PC-9 (cell line): ENCODE results near the gene HIVEP2. TPM values are rescaled to one million over a fixed set of nuclear protein-coding genes. Genes with fewer than 3 reads are reported as not detected.

Experiments used
- BruUV-seq: library from RNA; stranded (reverse); fragments of 400-500 nt; replicated peaks from 2 replicates; lab custom pipeline; 2021; lab: Mats Ljungman, UMichigan
- CTCF ChIA-PET: fragments of 300-600 bp; sonication (Branson Sonifier 250); formaldehyde crosslinking; loops from one replicate; lab custom pipeline; 2022; ENCODE audit warnings: antibody characterized with exemption; lab: Charles Lee
- POLR2A ChIA-PET: fragments of 300-600 bp; sonication (Branson Sonifier 250); formaldehyde crosslinking; loops from one replicate; lab custom pipeline; 2022; ENCODE audit warnings: antibody characterized with exemption; ENCODE audit not compliant: unreplicated experiment; lab: Charles Lee
- DNase-seq, 2 experiments: peaks; one replicate each; pipeline versions ENCODE4 v3.0.0 to v3.0.0-alpha.2; 2015 to 2022; ENCODE audit warnings: mixed read lengths in 1 of 2
- H2AFZ ChIP-seq: fragments of 200-600 bp; sonication (generic); 2 replicates; pipeline ENCODE4 v1.8.1; 2017; ENCODE audit warnings: antibody characterized with exemption
- H3F3A ChIP-seq: fragments of 200-600 bp; sonication (generic); 2 replicates; pipeline ENCODE4 v1.8.1; 2017; ENCODE audit warnings: antibody characterized with exemption, mild to moderate bottlenecking, low read depth; ENCODE audit not compliant: insufficient read depth
- H3K27ac ChIP-seq: fragments of 200-600 bp; sonication (generic); 2 replicates; pipeline ENCODE4 v1.6.1; 2016; ENCODE audit warnings: mixed run types
- H3K27me3 ChIP-seq: fragments of 200-600 bp; sonication (generic); 2 replicates; pipeline ENCODE4 v1.6.1; 2016; ENCODE audit warnings: low read depth, mixed run types; ENCODE audit not compliant: insufficient read depth
- H3K36me3 ChIP-seq: fragments of 200-600 bp; sonication (generic); 2 replicates; pipeline ENCODE4 v1.6.1; 2016; ENCODE audit warnings: low read depth, mixed run types
- H3K4me1 ChIP-seq: fragments of 200-600 bp; sonication (generic); replicated peaks from 2 replicates; pipeline ENCODE4 v1.6.1; 2016; ENCODE audit warnings: mixed run types; ENCODE audit not compliant: insufficient read depth
- H3K4me2 ChIP-seq: fragments of 200-600 bp; sonication (generic); 2 replicates; pipeline ENCODE4 v1.6.1; 2017; ENCODE audit warnings: mixed run types
- H3K4me3 ChIP-seq: fragments of 200-600 bp; sonication (generic); 2 replicates; pipeline ENCODE4 v1.6.1; 2016; ENCODE audit warnings: mixed run types
- H3K79me2 ChIP-seq: fragments of 200-600 bp; sonication (generic); 2 replicates; pipeline ENCODE4 v1.6.1; 2017; ENCODE audit warnings: low read depth, mixed run types
- H3K9me2 ChIP-seq: fragments of 200-600 bp; sonication (generic); 2 replicates; pipeline ENCODE4 v1.8.1; 2017; ENCODE audit warnings: mild to moderate bottlenecking; ENCODE audit not compliant: insufficient read depth
- H3K9me3 ChIP-seq: fragments of 200-600 bp; sonication (generic); 2 replicates; pipeline ENCODE4 v1.8.1; 2016; ENCODE audit warnings: low read depth; ENCODE audit not compliant: insufficient read depth
- H4K20me1 ChIP-seq: fragments of 200-600 bp; sonication (generic); 2 replicates; pipeline ENCODE4 v1.8.1; 2017; ENCODE audit not compliant: insufficient read depth
- CTCF ChIP-seq: fragments of 200-600 bp; sonication (generic); conservative IDR thresholded peaks from 2 replicates; pipeline ENCODE4 v1.6.1; 2017; ENCODE audit warnings: mixed run types, antibody characterized with exemption, mild to moderate bottlenecking, moderate library complexity
- EZH2 ChIP-seq: fragments of 200-600 bp; sonication (generic); IDR thresholded peaks from 2 replicates; pipeline ENCODE4 v1.8.0; 2017; ENCODE audit warnings: antibody characterized with exemption, low read depth
- intact Hi-C: fragments of 100-400 bp; cut with micrococcal nuclease; formaldehyde crosslinking; loops from one replicate; pipeline ENCODE4 v1.10.0; 2022; ENCODE audit not compliant: unreplicated experiment
- total RNA-seq: library from RNA; stranded (reverse); gene quantifications from 2 replicates; pipeline ENCODE4 v1.2.3, GENCODE V29; 2021

The HIVEP2 gene
- total RNA-seq, 1 experiment from 2014 or later = 10.3 TPM

GRCh38 chr6:142848976-142849375 lies 96.0 kb downstream of the HIVEP2 start:
- Histone ChIP-seq H3K27ac (no peak overlapping the region), H3K4me2 (no peak overlapping the region), H3K9me3 (no peaks in the 10 kb centered on the region), H3F3A (peaks cover 52% of the 10 kb centered on the region), H3K9me2 (no peaks in the 10 kb centered on the region), H3K4me1 (peaks cover 83% of the 10 kb centered on the region), H3K79me2 (peaks cover 58% of the 10 kb centered on the region), H3K4me3 (no peak overlapping the region), H4K20me1 (no peaks in the 10 kb centered on the region), H3K36me3 (no peaks in the 10 kb centered on the region), H2AFZ (no peak overlapping the region), H3K27me3 (no peaks in the 10 kb centered on the region)
- no peak for DNase-seq
- CTCF ChIA-PET = no interaction called here
- no TSS peak for BruUV-seq
- POLR2A ChIA-PET = no interaction called here
- intact Hi-C loops = loop anchor here (5.0 kb wide), 1 partner anchor 578 kb away; no protein-coding TSS in a partner anchor
- no peak for TF ChIP-seq CTCF
- no peak for TF ChIP-seq EZH2

GRCh38 chr6:142848156-142848555 lies 96.8 kb downstream of the HIVEP2 start:
- ChIA-PET CTCF (interaction anchor here (0.6 kb wide), 1 partner anchor 489 kb away, joined by 3 read pairs; no protein-coding TSS in a partner anchor), POLR2A (interaction anchor here (0.6 kb wide), 1 partner anchor 29 kb away, joined by 3 read pairs; no protein-coding TSS in a partner anchor)
- H4K20me1 ChIP-seq = no peaks in the 10 kb centered on the region
- H3K4me3 ChIP-seq = no peak overlapping the region
- no peaks in the 10 kb centered on the region for H3K36me3 ChIP-seq
- BruUV-seq = no TSS peak
- H3K27ac ChIP-seq = peak overlapping the region; percentile 89; the same call in 1 of the 2 replicates
- H3K4me1 ChIP-seq = peaks cover 84% of the 10 kb centered on the region
- no peak for TF ChIP-seq EZH2
- TF ChIP-seq CTCF = no peak
- H3K27me3 ChIP-seq = no peaks in the 10 kb centered on the region
- no peak overlapping the region for H2AFZ ChIP-seq
- H3K79me2 ChIP-seq = peaks cover 65% of the 10 kb centered on the region
- H3K9me2 ChIP-seq = no peaks in the 10 kb centered on the region
- peaks cover 45% of the 10 kb centered on the region for H3F3A ChIP-seq
- intact Hi-C loops = loop anchor here (5.0 kb wide), 1 partner anchor 579 kb away; no protein-coding TSS in a partner anchor
- H3K4me2 ChIP-seq = 0 out of 2 replicates have a peak overlapping the region, but pooled peaks have one; percentile 91
- DNase-seq = no peak
- no peaks in the 10 kb centered on the region for H3K9me3 ChIP-seq

- BruUV-seq = no TSS peak
- peak overlapping the region; percentile 89 for H3K27ac ChIP-seq
- CTCF ChIA-PET = no interaction called here
- no peak overlapping the region for H2AFZ ChIP-seq
- no peaks in the 10 kb centered on the region for H4K20me1 ChIP-seq
- no peaks in the 10 kb centered on the region for H3K9me3 ChIP-seq
- peak overlapping the region; percentile 51; the same call in 1 of the 2 replicates for H3K4me3 ChIP-seq
- DNase-seq = peak; percentile 36 to 89
- H3K27me3 ChIP-seq = no peaks in the 10 kb centered on the region
- no peaks in the 10 kb centered on the region for H3K36me3 ChIP-seq
- TF ChIP-seq EZH2 (no peak), CTCF (no peak)
- peaks cover 45% of the 10 kb centered on the region for H3F3A ChIP-seq
- no peaks in the 10 kb centered on the region for H3K9me2 ChIP-seq
- H3K4me1 ChIP-seq = peaks cover 84% of the 10 kb centered on the region
- peaks cover 72% of the 10 kb centered on the region for H3K79me2 ChIP-seq
- POLR2A ChIA-PET = interaction anchor here (0.6 kb wide), 1 partner anchor 39 kb away, joined by 3 read pairs; no protein-coding TSS in a partner anchor
- H3K4me2 ChIP-seq = peak overlapping the region; percentile 91
- intact Hi-C loops = loop anchor here (2.0 to 5.0 kb wide), 2 partner anchors 100 to 580 kb away; no protein-coding TSS in a partner anchor
Measured at GRCh38 chr6:142846883-142847287, 98.1 kb downstream of the HIVEP2 start.
